Endodermal cell (in vitro differentiated cells): ENCODE data around the gene PITPNC1. TPM values are rescaled to one million over a fixed set of nuclear protein-coding genes. Genes with fewer than 3 reads are reported as not detected.
"Not testable (repeated sequence)": the region's sequence is repeated elsewhere in the genome, so short reads cannot be mapped to it uniquely, and the experiment has no call there.

ENCODE experiments used
- DNase-seq: peaks from one replicate; pipeline ENCODE4 v3.0.0-alpha.2; 2017
- H3K27ac ChIP-seq: 2 replicates; pipeline ENCODE4 v1.5.1; 2013; ENCODE audit warnings: mild to moderate bottlenecking, low read depth, low read length, moderate library complexity
- H3K27me3 ChIP-seq: 2 replicates; pipeline ENCODE4 v1.6.1; 2013; ENCODE audit warnings: mild to moderate bottlenecking, low read length, moderate library complexity; ENCODE audit not compliant: insufficient read depth, control insufficient read depth, poor library complexity, severe bottlenecking
- H3K36me3 ChIP-seq: 2 replicates; pipeline ENCODE4 v1.7.0; 2013; ENCODE audit warnings: mild to moderate bottlenecking, low read length, moderate library complexity; ENCODE audit not compliant: control insufficient read depth, insufficient read depth
- H3K4me1 ChIP-seq: one replicate; pipeline ENCODE4 v1.7.0; 2013; ENCODE audit warnings: low read length; ENCODE audit not compliant: control insufficient read depth, insufficient read depth
- H3K4me3 ChIP-seq: 2 replicates; pipeline ENCODE4 v1.5.1; 2013; ENCODE audit warnings: mild to moderate bottlenecking, low read length, moderate library complexity
- H3K9ac ChIP-seq: 2 replicates; pipeline ENCODE4 v1.6.1; 2013; ENCODE audit warnings: mild to moderate bottlenecking, low read length, moderate library complexity; ENCODE audit not compliant: poor library complexity, severe bottlenecking; ENCODE audit errors: extremely low read depth
- H3K9me3 ChIP-seq: 2 replicates; pipeline ENCODE4 v1.6.1; 2013; ENCODE audit warnings: mild to moderate bottlenecking, low read length, moderate library complexity; ENCODE audit not compliant: control insufficient read depth
- H3K27ac Mint-ChIP-seq: 2 replicates; pipeline ENCODE4 v1.8.0; 2020; ENCODE audit warnings: mixed read lengths
- H3K27me3 Mint-ChIP-seq: 2 replicates; pipeline ENCODE4 v1.8.0; 2021; ENCODE audit warnings: mild to moderate bottlenecking, mixed read lengths; ENCODE audit not compliant: insufficient read depth
- H3K36me3 Mint-ChIP-seq: 2 replicates; pipeline ENCODE4 v1.8.0; 2020; ENCODE audit warnings: low read depth, mixed read lengths
- H3K4me1 Mint-ChIP-seq: 2 replicates; pipeline ENCODE4 v1.8.0; 2020; ENCODE audit warnings: mixed read lengths
- H3K4me3 Mint-ChIP-seq: 2 replicates; pipeline ENCODE4 v1.8.0; 2020; ENCODE audit warnings: mild to moderate bottlenecking, moderate library complexity, mixed read lengths
- H3K9me3 Mint-ChIP-seq: 2 replicates; pipeline ENCODE4 v1.8.0; 2020; ENCODE audit warnings: mild to moderate bottlenecking, mixed read lengths
- WGBS, 2 experiments: methylation state at CpG; one replicate each; pipeline versions ENCODE4 v1.1.5 to v1.1.7; 2013; ENCODE audit warnings: missing lambda C conversion rate in 2 of 2, mixed read lengths in 1 of 2; ENCODE audit not compliant: insufficient coverage in 1 of 2, insufficient read length in 1 of 2; 5-methylcytosine and 5-hydroxymethylcytosine counted together
- total RNA-seq, 2 donors: library from RNA; stranded (reverse); fragmentation: NEBNext Ultra II Directional in 1 of 2; extraction: Animal tissue kit (Norgen Biotek cat#: 25700) in 1 of 2; gene quantifications; 2 replicates in 1 of 2; 3 replicates in 1 of 2; pipeline ENCODE4 v1.2.1, GENCODE V29; 2021
- TF ChIP-seq, protein P1 (sequence below): fragments of 200-600 bp; sonication (generic); conservative IDR thresholded peaks from 2 replicates; pipeline ENCODE4 v1.5.0; 2021; ENCODE audit warnings: antibody characterized with exemption, mild to moderate bottlenecking

PITPNC1 gene
- total RNA-seq, 2 donors from 2014 or later, result 28.9 to 36.4 TPM

DNA sequence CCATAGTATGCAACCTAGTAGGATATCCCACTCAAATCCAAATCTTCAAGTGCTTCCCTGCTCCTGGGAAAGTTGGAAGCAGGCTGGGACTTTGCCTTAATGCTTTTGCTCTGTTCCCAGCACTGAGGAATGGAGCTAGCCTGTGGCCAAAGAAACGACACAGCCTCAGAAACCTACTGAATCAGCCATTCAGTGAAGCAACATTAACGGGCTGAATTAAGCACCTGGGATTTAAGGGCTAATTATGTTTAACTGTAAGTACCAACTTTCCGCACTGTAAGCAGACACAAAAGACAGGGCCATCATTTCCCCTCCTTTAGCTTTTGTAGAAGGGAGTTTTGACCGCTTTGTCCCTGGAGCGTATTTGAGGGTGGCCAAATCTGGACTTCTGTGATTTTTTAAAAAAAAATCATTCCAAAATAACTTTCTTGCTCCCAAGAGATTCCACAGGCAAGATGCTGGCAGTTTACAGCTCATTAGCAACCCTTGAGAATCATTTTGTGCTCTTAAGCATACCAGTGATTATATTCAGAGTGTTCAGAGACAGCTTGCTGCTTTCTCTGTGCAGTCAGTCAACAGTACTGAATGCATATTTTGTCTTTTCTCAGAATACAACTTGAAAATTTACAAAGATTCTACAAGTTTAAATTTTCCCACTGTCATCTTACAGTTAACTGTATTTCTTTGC lies 323.1 kb downstream of the PITPNC1 start:
- TF ChIP-seq, protein P1, sequence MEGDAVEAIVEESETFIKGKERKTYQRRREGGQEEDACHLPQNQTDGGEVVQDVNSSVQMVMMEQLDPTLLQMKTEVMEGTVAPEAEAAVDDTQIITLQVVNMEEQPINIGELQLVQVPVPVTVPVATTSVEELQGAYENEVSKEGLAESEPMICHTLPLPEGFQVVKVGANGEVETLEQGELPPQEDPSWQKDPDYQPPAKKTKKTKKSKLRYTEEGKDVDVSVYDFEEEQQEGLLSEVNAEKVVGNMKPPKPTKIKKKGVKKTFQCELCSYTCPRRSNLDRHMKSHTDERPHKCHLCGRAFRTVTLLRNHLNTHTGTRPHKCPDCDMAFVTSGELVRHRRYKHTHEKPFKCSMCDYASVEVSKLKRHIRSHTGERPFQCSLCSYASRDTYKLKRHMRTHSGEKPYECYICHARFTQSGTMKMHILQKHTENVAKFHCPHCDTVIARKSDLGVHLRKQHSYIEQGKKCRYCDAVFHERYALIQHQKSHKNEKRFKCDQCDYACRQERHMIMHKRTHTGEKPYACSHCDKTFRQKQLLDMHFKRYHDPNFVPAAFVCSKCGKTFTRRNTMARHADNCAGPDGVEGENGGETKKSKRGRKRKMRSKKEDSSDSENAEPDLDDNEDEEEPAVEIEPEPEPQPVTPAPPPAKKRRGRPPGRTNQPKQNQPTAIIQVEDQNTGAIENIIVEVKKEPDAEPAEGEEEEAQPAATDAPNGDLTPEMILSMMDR, result no peak
- Mint-ChIP-seq H3K27me3 (no peaks in the 10 kb centered on the region), H3K9me3 (no peaks in the 10 kb centered on the region), H3K36me3 (no peaks in the 10 kb centered on the region), H3K4me1 (peaks cover 9% of the 10 kb centered on the region), H3K4me3 (no peak overlapping the region), H3K27ac (peak overlapping the region; percentile 44)
- Histone ChIP-seq H3K9ac (no peak overlapping the region), H3K4me1 (no peaks in the 10 kb centered on the region), H3K36me3 (no peaks in the 10 kb centered on the region), H3K4me3 (no peak overlapping the region), H3K27ac (no peak overlapping the region), H3K27me3 (no peaks in the 10 kb centered on the region), H3K9me3 (no peaks in the 10 kb centered on the region)
- no peak for DNase-seq
- WGBS, 2 experiments, result 91 to 92% methylated on average over 4 to 5 of the region's 5 CpGs

DNA sequence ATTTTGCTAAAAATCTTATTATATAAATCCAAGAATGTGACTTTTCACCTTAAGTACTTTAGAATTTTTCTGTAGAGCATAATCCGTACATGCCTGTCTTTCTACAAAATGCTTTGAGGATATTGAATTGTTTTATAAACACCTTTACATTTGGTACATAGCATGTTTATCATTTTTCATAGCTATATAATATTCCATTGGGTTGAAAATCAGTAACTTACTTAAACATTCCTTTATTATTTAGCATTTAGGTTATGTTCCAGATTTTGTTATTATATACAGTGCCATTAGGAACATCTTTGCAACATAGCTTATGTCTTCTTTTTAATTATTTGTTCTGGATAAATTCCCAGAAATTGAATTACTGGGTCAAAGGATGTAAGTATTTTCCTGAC lies 323.6 kb downstream of the PITPNC1 start:
- Histone ChIP-seq H3K4me1 (no peaks in the 10 kb centered on the region), H3K27me3 (no peaks in the 10 kb centered on the region), H3K27ac (no peak overlapping the region), H3K9me3 (no peaks in the 10 kb centered on the region), H3K36me3 (no peaks in the 10 kb centered on the region), H3K4me3 (no peak overlapping the region), H3K9ac (no peak overlapping the region)
- TF ChIP-seq, protein P1, result no peak
- WGBS, 2 experiments, result 100% methylated on average over 1 of the region's 1 CpG; no CpG with 5 or more reads in 1 of the 2 experiments
- no peak for DNase-seq
- H3K27me3 Mint-ChIP-seq, result no peaks in the 10 kb centered on the region
- H3K4me3 Mint-ChIP-seq, result no peak overlapping the region
- peaks cover 9% of the 10 kb centered on the region for H3K4me1 Mint-ChIP-seq
- no peak overlapping the region for H3K27ac Mint-ChIP-seq
- no peaks in the 10 kb centered on the region for H3K36me3 Mint-ChIP-seq
- H3K9me3 Mint-ChIP-seq, result no peaks in the 10 kb centered on the region

DNA sequence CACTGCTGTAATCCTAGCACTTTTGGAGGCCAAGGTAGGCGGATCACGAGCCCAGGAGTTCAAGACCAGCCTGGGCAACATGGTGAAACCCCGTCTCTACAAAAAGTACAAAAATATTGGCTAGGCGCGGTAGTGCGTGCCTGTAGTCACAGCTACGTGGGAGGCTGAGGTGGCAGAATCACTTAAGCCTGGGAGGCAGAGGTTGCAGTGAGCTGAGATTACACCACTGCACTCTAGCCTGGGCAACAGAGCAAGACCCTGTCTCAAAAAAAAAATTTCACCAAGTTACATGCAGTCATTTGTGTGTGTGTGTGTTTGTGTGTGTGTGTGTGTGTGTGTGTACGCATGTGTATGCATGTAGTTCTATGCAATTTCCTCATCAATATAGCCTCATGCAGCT lies 325.8 kb downstream of the PITPNC1 start:
- not testable (repeated sequence) for H3K36me3 Mint-ChIP-seq, H3K9me3 Mint-ChIP-seq, H3K27ac Mint-ChIP-seq, H3K27me3 ChIP-seq, H3K4me1 Mint-ChIP-seq, H3K4me1 ChIP-seq, H3K4me3 ChIP-seq, H3K36me3 ChIP-seq, H3K9ac ChIP-seq, H3K9me3 ChIP-seq, H3K27me3 Mint-ChIP-seq, H3K4me3 Mint-ChIP-seq, H3K27ac ChIP-seq, DNase-seq
- 94 to 97% methylated on average over 7 of the region's 8 CpGs for WGBS, 2 experiments

DNA sequence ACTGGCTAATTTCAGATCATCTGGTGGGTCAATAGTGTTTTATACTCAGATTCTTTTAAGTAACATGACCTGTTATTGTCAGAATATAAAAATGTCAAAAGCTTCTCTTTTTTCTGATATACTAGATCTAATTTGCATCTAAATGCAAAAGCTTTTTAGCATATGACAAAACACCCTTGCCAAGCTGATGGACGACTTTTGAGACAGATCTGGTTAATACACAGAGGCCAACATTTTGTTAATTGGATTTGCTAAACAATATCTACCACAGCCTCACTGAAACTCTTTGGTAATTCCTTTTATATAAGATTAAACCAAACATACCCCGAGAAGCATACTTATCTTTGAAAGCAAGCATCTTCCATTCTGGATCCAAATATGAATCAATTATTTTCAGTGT lies 330.4 kb downstream of the PITPNC1 start:
- H3K4me1 ChIP-seq, result no peaks in the 10 kb centered on the region
- Mint-ChIP-seq H3K27ac (no peak overlapping the region), H3K4me3 (no peak overlapping the region), H3K9me3 (no peaks in the 10 kb centered on the region), H3K4me1 (peaks cover 6% of the 10 kb centered on the region), H3K27me3 (no peaks in the 10 kb centered on the region), H3K36me3 (no peaks in the 10 kb centered on the region)
- TF ChIP-seq, protein P1, result no peak
- no peaks in the 10 kb centered on the region for H3K36me3 ChIP-seq
- no peak overlapping the region for H3K4me3 ChIP-seq
- no peaks in the 10 kb centered on the region for H3K27me3 ChIP-seq
- H3K9me3 ChIP-seq, result no peaks in the 10 kb centered on the region
- no peak for DNase-seq
- 86% methylated on average over 2 of the region's 2 CpGs for WGBS, 2 experiments
- no peak overlapping the region for H3K9ac ChIP-seq
- H3K27ac ChIP-seq, result no peak overlapping the region
